Panc1 (cell line): ENCODE results near the gene LYST. TPM values are rescaled to one million over a fixed set of nuclear protein-coding genes. Genes with fewer than 3 reads are reported as not detected.

Experiments used
- ATAC-seq: fragments of 200-7000 bp; cut with Tn5 transposase; 2 replicates; pipeline ENCODE4 v1.9.1; 2020; ENCODE audit warnings: mild to moderate bottlenecking, moderate library complexity
- BruUV-seq: library from RNA; stranded (reverse); fragments of 400-500 nt; replicated peaks from 2 replicates; lab custom pipeline; 2021; lab: Mats Ljungman, UMichigan
- CTCF ChIA-PET: fragments of 300-600 bp; sonication (Branson Sonifier 250); formaldehyde crosslinking; loops from one replicate; lab custom pipeline; 2022; ENCODE audit warnings: antibody characterized with exemption; lab: Charles Lee
- POLR2A ChIA-PET: fragments of 300-600 bp; sonication (Branson Sonifier 250); formaldehyde crosslinking; loops from one replicate; lab custom pipeline; 2022; ENCODE audit warnings: antibody characterized with exemption; lab: Charles Lee
- DNase-seq: peaks from one replicate; pipeline ENCODE4 v3.0.0-alpha.2; 2010; ENCODE audit warnings: low read depth, low spot score
- H3K27ac ChIP-seq: 2 replicates; pipeline ENCODE4 v1.5.1; 2011; ENCODE audit warnings: mild to moderate bottlenecking, low read length, inconsistent platforms
- H3K27me3 ChIP-seq: fragments of 200-500 bp; sonication (Bioruptor generic); 2 replicates; pipeline ENCODE4 v1.6.0; 2014; ENCODE audit warnings: low read length, inconsistent platforms; ENCODE audit not compliant: control insufficient read depth, insufficient read depth
- H3K36me3 ChIP-seq: fragments of 200-500 bp; sonication (Bioruptor generic); 2 replicates; pipeline ENCODE4 v1.5.1; 2014; ENCODE audit warnings: inconsistent platforms, mild to moderate bottlenecking, low read length, moderate library complexity; ENCODE audit not compliant: control insufficient read depth, insufficient read depth
- H3K4me1 ChIP-seq: 2 replicates; pipeline ENCODE4 v1.5.1; 2011; ENCODE audit warnings: inconsistent platforms, mild to moderate bottlenecking, low read length, moderate library complexity; ENCODE audit not compliant: control insufficient read depth, insufficient read depth
- H3K4me3 ChIP-seq, 2 experiments: 2 replicates each; pipeline ENCODE4 v1.5.1; 2011 to 2012; ENCODE audit warnings: low read depth in 2 of 2, low read length in 2 of 2, mild to moderate bottlenecking in 2 of 2, inconsistent platforms in 1 of 2, moderate library complexity in 1 of 2
- H3K9me3 ChIP-seq: fragments of 200-500 bp; sonication (Bioruptor generic); 2 replicates; pipeline ENCODE4 v1.5.1; 2014; ENCODE audit warnings: low read depth, mild to moderate bottlenecking, inconsistent platforms, low read length, moderate library complexity; ENCODE audit not compliant: control insufficient read depth, insufficient read depth
- CTCF ChIP-seq: fragments of 450-650 bp; IDR thresholded peaks from 2 replicates; pipeline ENCODE4 v1.5.1; 2017; ENCODE audit warnings: mild to moderate bottlenecking
- POLR2AphosphoS5 ChIP-seq: IDR thresholded peaks from 2 replicates; pipeline ENCODE4 v1.6.1; 2012; ENCODE audit warnings: mild to moderate bottlenecking, low read depth, low read length, moderate library complexity
- REST ChIP-seq, 2 experiments: IDR thresholded peaks; 2 replicates each; pipeline ENCODE4 v1.6.1; 2011 to 2012; ENCODE audit warnings: low read depth in 2 of 2, control low read depth in 1 of 2, low read length in 1 of 2, mild to moderate bottlenecking in 1 of 2, moderate library complexity in 1 of 2; ENCODE audit not compliant: insufficient read depth in 1 of 2
- SIN3A ChIP-seq: IDR thresholded peaks from 2 replicates; pipeline ENCODE4 v1.6.1; 2012; ENCODE audit warnings: low read depth, mild to moderate bottlenecking, low read length, moderate library complexity, borderline replicate concordance; ENCODE audit not compliant: insufficient read depth
- TCF7L2 ChIP-seq: IDR thresholded peaks from 2 replicates; pipeline ENCODE4 v1.6.1; 2011; ENCODE audit warnings: mild to moderate bottlenecking, low read depth, low read length, inconsistent platforms
- in situ Hi-C: cut with HindIII; loops from 2 replicates; pipeline ENCODE4 v1.10.0; 2016; ENCODE audit warnings: low sequenced_read_pairs, low pct_unique_long_range_greater_than_20kb
- intact Hi-C: fragments of 100-400 bp; cut with micrococcal nuclease; formaldehyde crosslinking; loops from one replicate; pipeline ENCODE4 v1.10.0; 2022; ENCODE audit not compliant: unreplicated experiment
- total RNA-seq: library from RNA; stranded (reverse); gene quantifications from one replicate; pipeline ENCODE4 v1.2.1, GENCODE V29; 2021; ENCODE audit not compliant: unreplicated experiment

LYST gene
- total RNA-seq, 1 experiment from 2014 or later, result 75.2 TPM

GRCh38 chr1:235802573-235803346 lies 63.9 kb downstream of the LYST start:
- DNase-seq (no peak), ATAC-seq (no peak)
- ChIA-PET POLR2A (no interaction called here), CTCF (no interaction called here)
- intact Hi-C loops (no loop called here), in situ Hi-C loops (no loop called here)
- Histone ChIP-seq H3K27ac (no peak overlapping the region), H3K36me3 (peaks cover 22% of the 10 kb centered on the region), H3K4me1 (no peaks in the 10 kb centered on the region; the same call in 1 of the 2 replicates), H3K9me3 (no peaks in the 10 kb centered on the region), H3K27me3 (no peaks in the 10 kb centered on the region), H3K4me3 (no peak overlapping the region)
- BruUV-seq, result no TSS peak
- TF ChIP-seq REST (IDR thresholded peaks at IDR 0.05; ENCODE audit: insufficient read depth in 1 of 2, low read depth in 2 of 2, low read length in 1 of 2), result no peak
- TF ChIP-seq SIN3A, result no peak
- no peak for TF ChIP-seq CTCF
- no peak for TF ChIP-seq POLR2AphosphoS5
- no peak for TF ChIP-seq TCF7L2

- Histone ChIP-seq H3K27ac (no peak overlapping the region), H3K9me3 (no peaks in the 10 kb centered on the region), H3K27me3 (no peaks in the 10 kb centered on the region), H3K36me3 (peaks cover 13% of the 10 kb centered on the region; the same call in 1 of the 2 replicates), H3K4me1 (no peaks in the 10 kb centered on the region; the same call in 1 of the 2 replicates), H3K4me3 (no peak overlapping the region)
- BruUV-seq, result no TSS peak
- no peak for ATAC-seq
- ChIA-PET POLR2A (no interaction called here), CTCF (no interaction called here)
- DNase-seq, result no peak
- TF ChIP-seq CTCF, result no peak
- no peak for TF ChIP-seq SIN3A
- no peak for TF ChIP-seq REST (IDR thresholded peaks at IDR 0.05; ENCODE audit: insufficient read depth in 1 of 2, low read depth in 2 of 2, low read length in 1 of 2)
- TF ChIP-seq TCF7L2, result no peak
- TF ChIP-seq POLR2AphosphoS5, result no peak
- intact Hi-C loops (no loop called here), in situ Hi-C loops (no loop called here)
These were observed 67.4 kb downstream of the LYST start for GRCh38 chr1:235799264-235799663.
